Measurements from ENCODE around the gene ANO1.
"Not testable (repeated sequence)": the region's sequence is repeated elsewhere in the genome, so short reads cannot be mapped to it uniquely, and the experiment has no call there.

The ANO1 gene

GRCh38 chr11:70078095-70078780 lies at the start of gene ANO1:
Gene ANO1 (plus strand): TSS chr11:70078317. CDS start chr11:70078607, 290 bp downstream.
- DNase-seq: no peak

DNA sequence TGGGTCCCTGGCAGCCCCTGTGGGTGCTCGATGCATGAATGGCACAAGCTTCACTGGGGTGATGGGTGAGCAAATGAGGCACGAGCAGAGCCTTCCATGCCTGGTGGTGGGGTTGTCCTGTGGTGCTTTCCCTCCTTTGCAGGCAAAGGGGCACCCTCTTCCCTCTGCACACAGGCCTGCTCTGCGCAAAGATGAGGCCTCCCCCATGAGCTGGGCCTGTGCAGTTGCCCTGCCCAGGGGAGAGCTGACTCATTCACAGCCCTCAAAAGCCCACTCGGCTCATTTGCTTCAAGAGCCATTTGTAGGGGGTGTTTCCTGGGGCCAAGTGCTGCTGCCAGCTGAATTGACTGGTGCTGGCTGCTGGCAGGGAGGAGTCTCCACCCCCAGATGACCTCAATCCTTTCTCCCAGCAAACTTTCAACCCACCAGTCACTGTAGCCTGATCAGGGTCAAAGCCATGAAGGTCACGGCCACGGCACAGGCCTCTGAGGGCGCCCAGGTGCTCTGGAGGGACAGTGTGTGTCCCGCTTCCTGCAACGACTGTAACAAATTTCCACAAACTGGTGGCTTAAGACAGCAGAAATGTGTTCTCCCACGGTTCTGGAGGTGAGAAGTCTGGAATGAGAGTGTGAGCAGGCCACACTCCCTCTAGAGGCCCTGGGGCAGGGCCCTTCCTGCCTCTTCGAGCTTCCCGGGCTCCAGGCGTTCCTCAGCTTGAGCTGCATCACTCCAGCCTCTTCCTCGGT lies 48.8 kb upstream of the ANO1 start:
- DNase-seq: no peak

DNA sequence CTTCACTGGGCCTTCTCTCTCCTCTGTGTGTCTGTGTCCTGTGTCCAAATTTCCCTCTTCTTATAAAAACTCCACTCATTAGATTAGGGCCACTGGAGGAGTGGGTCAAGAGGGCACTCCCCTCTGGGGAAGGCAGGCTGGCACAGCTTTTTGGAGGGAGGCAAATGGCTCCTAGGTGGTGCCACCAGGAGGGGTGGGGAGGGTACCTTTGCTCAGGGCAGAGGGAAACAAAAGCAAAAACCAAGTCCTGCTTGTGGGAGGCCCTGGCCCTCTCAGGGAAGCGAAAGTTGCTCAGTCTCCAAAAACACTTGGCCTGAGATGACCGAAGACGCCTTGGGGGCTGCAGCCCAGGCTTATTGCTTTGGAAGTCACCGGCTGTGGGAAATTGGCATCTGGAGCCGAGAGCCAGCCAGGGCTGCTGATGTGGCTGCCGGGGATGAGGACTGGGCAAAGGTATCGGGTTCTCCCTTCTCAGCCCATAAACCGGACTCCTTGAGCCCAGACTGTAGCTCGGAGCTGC lies 48.2 kb upstream of the ANO1 start:
- no peak for DNase-seq

GRCh38 chr11:70030412-70030811 lies 47.7 kb upstream of the ANO1 start:
- no peak for DNase-seq

DNA sequence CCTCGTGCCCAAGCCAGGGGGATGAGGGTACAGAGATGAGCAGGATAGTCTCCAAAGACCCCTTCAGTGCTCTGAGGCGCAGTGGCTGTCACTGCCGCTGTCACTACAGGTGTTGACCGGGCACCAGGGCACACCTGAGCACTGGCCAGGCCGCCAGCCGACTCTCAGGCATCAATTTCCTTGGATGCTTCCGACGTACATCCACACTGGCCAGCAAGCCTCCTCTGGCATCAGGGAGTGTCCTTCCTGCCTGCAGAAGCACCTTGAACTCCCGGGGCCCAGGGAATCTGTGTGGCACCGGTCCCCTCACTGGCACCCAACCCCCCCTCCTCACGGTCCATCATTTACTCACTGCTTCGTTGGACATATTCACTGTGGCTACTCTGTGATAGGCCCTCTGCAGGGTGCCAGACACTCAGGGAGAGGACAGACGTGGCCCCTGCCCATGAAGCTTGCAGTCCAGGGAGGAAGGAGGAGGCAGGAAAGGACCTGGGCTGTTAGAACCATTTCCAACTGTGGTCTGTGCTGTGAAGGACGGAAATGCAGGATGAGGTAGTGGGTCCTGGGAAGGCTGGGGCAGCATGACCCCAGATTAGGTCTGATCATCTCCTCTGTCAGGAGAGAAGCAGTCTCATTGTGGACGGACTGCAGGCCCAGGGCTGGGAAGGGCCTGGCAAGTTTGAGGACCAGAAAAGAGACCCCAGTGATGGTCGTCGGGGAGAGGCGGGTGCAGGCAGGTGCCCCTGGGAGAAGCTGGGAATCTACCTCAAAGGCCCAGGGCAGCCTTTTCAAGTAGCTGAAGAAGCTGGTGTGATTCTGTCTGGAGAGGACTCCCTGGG lies 46.3 kb upstream of the ANO1 start:
- DNase-seq: no peak

GRCh38 chr11:70032470-70032795 lies 45.7 kb upstream of the ANO1 start:
- DNase-seq: no peak

GRCh38 chr11:70032943-70033710 lies 45.0 kb upstream of the ANO1 start:
- no peak for DNase-seq

DNA sequence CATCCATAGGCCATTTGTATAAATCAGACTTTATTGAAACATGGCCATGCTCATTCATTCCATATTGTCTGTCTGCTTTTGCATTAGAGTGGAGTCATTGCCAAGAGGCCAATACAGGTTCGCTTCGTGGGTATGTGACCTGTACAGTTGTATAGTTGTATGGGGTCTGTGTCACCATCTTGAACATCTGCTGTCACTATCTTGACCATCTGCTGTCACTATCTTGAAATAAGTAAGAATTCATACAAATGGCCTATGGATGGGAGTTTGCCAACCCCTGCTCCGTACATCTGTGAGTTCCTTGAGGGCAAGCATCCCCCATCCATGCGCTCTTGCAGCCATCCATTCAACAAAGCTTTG lies 44.4 kb upstream of the ANO1 start:
- no peak for DNase-seq

- DNase-seq: no peak
Measured at GRCh38 chr11:70034740-70035365, 43.3 kb upstream of the ANO1 start.

- not testable (repeated sequence) for DNase-seq
Measured at GRCh38 chr11:70035665-70036064, 42.5 kb upstream of the ANO1 start.

GRCh38 chr11:70036971-70037882 lies 40.9 kb upstream of the ANO1 start:
- no peak for DNase-seq

GRCh38 chr11:70038034-70038834 lies 39.9 kb upstream of the ANO1 start:
- no peak for DNase-seq

DNA sequence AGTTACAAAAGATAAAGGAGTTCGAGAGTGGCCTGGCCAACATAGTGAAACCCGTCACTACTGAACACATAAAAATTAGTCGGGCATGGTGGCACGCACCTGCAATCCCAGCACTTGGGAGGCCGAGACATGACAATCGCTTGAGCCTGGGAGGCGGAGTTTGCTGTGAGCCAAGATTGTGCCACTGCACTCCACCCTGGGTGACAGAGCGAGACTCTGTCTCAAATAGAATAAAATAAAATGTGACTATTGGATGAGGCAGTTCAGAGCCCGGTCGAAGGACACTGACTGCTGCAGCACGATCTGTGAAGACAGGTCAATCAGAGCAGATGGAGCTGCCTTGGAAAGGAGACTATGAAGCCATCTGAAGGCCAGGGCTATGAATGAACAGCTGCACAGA lies 37.7 kb upstream of the ANO1 start:
- no peak for DNase-seq

DNA sequence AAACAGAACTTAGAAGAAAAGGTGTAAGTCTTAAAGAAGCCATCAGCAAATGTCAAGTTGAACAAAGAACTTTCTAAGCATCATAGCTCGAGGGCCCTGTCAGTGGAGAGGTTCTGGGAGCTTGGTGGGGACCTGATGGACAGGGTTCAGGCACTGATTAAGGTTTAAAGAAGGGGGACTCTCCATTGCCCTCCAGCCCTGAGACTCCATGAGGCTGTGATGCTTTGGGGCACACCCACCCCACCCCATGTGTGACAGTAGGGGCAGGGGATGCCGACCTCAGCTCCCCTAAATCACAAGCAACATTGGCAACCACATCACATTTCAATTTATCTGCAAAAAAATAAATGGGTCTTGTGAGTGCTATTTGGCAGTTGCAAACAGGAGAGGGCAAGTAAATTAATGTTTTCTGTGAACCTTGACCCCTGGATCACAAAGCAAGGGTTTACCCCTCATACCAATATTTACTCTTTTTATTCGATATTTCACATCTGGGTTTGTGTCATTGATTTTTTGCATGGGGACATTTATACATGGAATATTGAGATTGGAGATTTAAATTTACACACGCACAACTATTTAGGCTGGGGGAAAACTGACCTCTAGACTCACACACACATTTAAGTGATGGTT lies 37.1 kb upstream of the ANO1 start:
- no peak for DNase-seq

DNA sequence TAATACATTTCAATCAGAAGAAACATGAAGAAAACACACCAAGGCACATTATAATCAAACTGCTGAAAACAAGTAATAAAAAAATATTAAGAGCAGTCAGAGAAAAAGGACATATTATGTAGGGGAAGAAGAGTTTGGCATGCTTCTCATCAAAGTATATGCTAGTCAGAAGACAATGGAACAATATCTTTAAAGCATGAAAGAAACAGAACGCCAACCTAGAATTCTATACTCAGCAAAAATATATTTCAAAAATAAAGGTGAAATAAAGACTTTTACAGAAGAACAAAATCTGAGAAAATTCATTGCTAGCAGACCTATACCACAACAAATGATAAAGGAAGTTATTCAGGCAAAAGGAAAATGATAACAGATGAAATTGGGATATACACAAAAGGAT lies 34.6 kb upstream of the ANO1 start:
- no peak for DNase-seq

- no peak for DNase-seq
Measured at GRCh38 chr11:70046089-70046488, 32.0 kb upstream of the ANO1 start.

DNA sequence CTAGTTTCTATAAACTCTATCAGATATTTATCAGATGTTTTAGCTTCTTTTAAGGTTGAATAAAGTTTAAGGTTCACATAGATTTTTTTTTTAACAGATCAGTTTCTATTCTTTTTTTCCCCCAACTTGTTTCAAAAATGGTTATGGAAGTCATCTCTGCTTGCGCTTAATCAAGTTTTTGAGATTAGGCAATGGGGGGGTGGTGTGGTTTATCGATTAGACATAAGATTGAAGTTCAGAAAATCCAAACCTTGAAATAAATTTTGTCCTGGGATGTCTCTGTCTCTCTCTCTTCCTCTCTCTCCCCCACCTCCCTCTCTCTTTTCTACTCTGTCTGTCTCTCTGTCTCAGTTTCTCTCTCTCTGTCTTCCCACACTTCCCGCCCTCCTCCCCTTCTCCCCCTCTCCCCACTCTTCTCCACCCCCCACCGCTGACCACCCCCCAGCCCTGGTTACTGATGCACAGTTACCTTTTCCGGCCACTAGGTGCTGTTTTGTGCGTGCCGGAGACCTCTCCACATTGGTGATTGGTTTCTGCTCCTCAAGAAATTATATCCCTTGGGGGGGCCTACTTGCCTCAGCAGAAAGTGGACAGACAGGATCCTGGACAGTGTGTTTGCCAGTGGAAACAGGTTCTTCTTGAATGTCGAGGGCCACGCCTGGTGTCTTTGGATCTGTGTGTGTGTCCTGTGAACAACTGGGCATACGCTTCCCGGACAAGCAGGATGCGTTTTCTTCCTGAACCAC lies 29.7 kb upstream of the ANO1 start:
- DNase-seq: no peak

DNA sequence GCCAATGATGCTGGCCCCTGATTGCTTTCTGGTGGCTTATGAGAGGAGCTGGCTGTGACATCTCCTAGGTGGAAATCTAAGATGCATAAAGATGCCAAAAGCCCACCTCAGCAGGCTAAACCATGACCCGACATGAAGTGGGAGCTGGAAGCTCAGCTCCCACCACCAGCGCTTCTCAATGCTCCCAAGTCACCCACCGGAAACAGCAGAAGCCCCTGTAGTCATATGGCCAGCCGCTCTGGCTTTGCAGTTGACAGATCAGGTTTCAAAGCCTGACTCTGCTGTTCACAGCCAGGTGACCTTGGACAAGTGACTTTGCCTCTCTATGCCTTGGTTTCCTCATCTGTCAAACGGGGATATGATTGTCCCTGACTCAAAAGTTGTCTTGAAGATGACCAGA lies 29.1 kb upstream of the ANO1 start:
- DNase-seq: no peak

DNA sequence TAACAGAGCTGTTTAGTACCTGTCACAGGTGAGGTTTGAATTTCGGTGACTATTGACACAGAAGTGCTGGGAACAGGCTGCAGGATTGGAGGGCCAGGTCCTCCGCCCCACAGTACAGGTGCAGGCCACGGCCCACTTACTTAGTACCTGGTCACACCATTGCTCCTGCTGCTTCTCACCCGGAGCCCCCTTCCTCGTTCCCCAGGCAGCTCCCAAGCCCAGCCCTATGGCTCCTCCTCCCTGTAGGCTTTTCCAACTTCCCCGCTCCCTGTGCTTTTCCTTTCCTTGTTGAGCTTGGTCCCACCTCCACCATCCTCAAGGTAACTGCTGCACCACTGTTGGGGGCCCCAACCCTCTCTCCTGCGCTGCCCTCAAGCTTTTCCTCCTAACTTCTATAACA lies 27.9 kb upstream of the ANO1 start:
- DNase-seq: no peak
